Left forelimb (tissue), 1 donor: ENCODE measurements around the gene ALOX15B.
"Not testable (repeated sequence)": the region's sequence is repeated elsewhere in the genome, so short reads cannot be mapped to it uniquely, and the experiment has no call there.

ENCODE experiments used
- DNase-seq: peaks from one replicate; pipeline ENCODE4 v3.0.0-alpha.2; 2018; ENCODE audit warnings: low spot score

ALOX15B gene

GRCh38 chr17:8013731-8014557, 24.9 kb upstream of the ALOX15B start:
- no peak for DNase-seq

- DNase-seq = no peak
Observed at GRCh38 chr17:8014558-8014850, 24.4 kb upstream of the ALOX15B start.

DNA sequence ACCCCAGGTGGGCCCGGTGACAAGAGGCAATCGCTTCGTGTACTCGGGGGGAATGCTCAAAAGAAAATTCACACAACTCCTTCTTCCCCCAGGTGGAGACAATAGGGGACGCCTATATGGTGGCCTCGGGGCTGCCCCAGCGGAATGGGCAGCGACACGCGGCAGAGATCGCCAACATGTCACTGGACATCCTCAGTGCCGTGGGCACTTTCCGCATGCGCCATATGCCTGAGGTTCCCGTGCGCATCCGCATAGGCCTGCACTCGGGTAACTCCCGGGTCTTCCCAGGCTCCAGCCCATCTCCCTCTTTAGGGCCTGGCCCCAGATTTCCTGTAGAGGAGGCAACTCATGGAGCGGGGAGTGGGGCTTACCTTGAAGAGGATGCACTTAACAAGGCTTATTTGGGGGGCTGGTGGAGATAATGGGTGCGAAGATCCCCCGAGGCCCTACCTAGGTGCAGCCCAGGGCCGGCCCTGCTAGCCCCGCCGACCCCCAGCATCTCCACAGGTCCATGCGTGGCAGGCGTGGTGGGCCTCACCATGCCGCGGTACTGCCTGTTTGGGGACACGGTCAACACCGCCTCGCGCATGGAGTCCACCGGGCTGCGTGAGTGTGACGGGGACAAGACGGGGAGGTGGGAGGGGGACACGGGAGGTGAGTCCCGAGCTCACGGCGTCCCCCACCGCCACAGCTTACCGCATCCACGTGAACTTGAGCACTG, 23.5 kb upstream of the ALOX15B start:
- no peak for DNase-seq

DNA sequence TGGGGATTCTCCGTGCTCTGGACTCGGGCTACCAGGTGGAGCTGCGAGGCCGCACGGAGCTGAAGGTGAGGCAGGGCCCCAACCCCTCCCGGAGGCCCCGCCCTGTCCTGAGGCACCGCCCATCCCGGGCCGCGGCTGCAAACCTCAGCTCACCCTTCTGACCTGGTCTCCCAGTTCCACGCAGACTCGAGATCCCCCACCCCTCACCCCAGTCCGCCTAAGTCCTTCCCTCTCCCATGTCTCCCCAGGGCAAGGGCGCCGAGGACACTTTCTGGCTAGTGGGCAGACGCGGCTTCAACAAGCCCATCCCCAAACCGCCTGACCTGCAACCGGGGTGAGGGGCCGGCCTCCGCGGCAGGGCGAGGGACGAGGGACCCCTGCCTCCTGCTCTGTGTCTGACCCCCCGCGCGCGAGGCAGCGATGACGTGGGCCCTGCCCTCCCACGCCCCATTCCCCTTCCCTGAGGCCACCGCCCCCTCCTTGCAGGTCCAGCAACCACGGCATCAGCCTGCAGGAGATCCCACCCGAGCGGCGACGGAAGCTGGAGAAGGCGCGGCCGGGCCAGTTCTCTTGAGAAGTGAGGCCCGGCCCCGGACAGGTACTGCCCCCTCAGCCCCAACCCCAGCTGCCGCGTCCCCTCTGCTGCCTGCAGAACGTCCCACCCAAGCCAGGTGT, 22.8 kb upstream of the ALOX15B start:
- DNase-seq = no peak

DNA sequence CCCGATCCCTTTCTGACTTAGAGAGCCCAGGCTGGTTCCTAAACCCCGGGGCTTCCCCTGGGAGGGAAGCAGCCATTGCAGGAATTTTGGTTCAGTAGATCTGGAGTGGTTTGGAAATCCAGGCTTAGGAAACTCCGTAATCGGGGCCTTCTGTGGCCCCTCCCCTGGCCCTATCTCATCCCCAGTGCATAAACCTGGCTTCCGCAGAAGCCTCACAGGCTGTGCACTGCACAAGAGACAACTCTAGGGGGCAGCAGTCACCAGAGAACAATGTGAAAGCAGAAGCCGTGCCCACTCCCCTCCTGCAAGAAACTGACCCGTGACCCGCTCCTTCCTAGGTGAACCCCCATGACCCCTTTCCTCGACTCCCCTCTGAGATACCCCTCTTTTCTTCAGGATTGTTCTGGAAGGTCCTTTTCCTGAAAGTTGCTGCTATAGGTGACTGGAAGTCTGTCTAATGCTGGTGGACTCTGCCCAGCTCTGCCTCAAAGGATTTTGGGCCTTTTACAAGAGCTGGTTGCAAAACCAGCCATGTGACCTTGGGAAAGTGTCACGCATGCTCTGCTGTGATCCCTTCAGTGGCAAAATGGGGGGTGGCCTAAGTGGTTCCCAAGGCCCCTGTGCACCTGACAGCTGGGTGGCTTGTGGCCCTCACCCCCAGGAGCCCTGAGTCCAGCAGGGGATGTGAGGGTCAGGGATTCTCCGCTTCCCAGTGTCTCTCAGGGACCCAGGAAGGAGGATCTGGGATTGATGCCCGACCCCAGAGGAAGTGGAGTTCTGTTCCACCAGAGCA, 22.0 kb upstream of the ALOX15B start:
- no peak for DNase-seq

DNA sequence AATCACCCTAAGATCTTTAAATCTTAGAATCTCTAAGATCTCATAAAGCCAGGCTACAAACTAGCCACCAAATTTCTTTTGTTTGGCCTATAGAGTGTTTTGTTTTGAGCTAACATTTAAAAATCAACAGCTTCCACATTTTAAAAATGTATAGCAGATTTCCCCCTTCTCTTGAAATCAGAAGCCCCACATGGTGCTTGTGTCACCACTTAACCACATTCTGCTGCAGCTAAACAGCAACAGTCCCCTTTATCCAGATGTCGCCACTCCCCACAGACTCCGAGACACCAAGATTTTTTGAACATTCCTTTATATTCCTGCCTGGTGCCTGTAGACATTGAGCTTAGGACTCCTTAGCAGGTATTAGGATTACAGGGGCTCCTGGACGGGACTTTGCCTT, 20.4 kb upstream of the ALOX15B start:
- no peak for DNase-seq

DNA sequence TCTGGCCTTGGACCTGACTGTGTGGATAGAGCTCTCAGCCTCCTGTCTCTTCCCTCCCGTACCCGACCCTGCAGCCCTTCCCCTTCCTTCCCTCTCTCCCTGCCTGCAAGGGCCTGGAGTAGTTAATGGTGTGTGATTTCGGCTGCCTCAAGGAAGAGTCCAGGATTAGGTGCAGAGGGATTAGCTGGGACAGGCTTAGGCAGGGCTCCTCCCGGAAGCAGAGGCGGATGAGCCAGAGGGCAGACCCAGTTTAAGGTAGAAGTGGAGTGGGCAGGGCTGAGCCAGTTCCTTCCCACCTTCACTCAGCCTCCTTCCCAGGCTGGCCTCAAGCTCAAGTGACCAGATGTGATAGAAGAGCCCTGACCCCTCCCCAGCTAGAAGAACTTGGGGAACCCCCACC, 19.7 kb upstream of the ALOX15B start:
- DNase-seq = no peak

GRCh38 chr17:8019665-8020650, 18.9 kb upstream of the ALOX15B start:
- no peak for DNase-seq

GRCh38 chr17:8020776-8021564, 17.9 kb upstream of the ALOX15B start:
- DNase-seq = no peak

GRCh38 chr17:8021565-8022359, 17.1 kb upstream of the ALOX15B start:
- DNase-seq = peak; percentile 58

DNA sequence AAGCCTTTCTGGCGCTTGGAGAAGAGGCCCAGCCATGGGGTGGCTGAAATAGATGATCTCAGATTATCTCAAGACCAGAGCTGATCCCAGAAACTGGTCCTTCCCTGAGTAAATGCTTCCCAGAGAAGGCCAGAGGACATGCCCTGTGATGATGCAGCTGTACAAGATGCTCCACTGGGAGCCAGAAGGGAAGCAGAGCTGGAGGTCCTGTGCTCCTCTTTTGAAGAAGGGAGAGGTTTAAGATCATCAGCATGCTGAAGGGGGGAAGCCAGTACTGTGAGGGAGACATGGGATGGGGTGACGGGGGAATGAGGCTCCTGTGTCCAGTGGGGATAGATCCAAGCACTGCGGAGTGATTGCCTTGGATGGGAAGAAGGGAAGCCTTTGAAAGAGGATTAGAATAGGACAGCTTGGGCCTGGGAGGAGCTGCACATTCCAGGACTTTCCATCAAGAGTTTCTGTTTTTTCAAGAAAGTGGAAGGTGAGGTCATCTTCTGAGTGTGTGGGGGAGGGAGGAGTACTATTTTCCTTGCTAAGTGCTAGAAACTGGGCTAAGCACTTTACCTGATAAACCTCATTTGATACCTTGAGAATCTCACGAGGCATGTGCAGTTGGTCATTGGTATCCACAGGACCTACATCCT, 16.4 kb upstream of the ALOX15B start:
- peak; percentile 36 for DNase-seq

DNA sequence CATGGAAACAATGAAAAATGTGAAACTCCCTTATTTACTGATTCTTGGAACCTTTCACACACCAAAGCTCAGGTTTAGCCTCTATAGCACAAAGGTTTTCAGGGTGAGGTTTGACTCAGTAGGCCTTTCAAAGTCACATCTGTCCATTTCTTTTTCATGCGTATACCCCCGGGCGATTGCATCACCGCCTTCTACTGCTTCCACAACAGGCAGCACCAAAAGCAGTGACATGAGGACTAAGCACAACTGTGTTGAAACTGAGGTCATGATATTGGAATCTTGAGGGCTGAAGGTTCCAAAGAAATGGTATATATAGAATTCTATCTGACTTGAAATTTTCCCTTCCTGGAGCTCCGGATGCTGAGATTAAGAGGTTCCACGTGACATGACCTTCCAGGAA, 14.7 kb upstream of the ALOX15B start:
- DNase-seq = not testable (repeated sequence)

- no peak for DNase-seq
Observed at GRCh38 chr17:8025176-8025911, 13.5 kb upstream of the ALOX15B start.

- DNase-seq = no peak
Observed at GRCh38 chr17:8029121-8029520, 9.7 kb upstream of the ALOX15B start.

- no peak for DNase-seq
Observed at GRCh38 chr17:8031261-8031661, 7.6 kb upstream of the ALOX15B start.

- no peak for DNase-seq
Observed at GRCh38 chr17:8031950-8032349, 6.9 kb upstream of the ALOX15B start.

- DNase-seq = no peak
Observed at GRCh38 chr17:8032442-8032841, 6.4 kb upstream of the ALOX15B start.

DNA sequence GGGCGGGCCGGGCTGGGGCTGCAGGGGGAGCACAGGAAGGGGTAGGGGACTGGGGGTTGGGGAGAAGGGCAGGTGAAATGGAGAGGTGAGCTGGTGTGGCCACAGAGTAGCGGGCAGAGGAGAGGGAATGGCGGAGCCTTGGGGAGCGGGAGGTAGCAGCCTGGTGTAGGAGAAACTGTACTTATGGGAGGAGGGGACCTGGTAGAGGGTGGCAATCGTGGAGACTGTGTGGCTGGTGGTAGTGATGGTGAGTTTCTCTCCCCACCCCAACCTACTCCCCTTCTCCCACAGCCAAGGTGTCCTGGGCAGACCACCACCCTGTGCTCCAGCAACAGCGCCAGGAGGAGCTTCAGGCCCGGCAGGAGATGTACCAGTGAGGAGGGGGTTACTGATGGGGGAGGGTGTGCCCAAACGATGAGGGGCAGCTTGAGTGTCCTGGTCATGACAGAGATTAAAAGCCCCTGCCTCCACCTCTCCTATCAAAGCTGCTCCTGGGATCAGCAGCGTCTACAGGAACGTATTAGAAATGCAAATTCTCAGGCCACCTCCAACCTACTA, 831 bp downstream of the ALOX15B start:
- no peak for DNase-seq
